Glomerular visceral epithelial cell (primary cell): ENCODE results near the gene VRK3.
"Not testable (repeated sequence)": the region's sequence is repeated elsewhere in the genome, so short reads cannot be mapped to it uniquely, and the experiment has no call there.

ENCODE experiments used
- DNase-seq: peaks from one replicate; pipeline ENCODE4 v3.0.0-alpha.2; 2016; ENCODE audit errors: extremely low spot score

The VRK3 gene

DNA sequence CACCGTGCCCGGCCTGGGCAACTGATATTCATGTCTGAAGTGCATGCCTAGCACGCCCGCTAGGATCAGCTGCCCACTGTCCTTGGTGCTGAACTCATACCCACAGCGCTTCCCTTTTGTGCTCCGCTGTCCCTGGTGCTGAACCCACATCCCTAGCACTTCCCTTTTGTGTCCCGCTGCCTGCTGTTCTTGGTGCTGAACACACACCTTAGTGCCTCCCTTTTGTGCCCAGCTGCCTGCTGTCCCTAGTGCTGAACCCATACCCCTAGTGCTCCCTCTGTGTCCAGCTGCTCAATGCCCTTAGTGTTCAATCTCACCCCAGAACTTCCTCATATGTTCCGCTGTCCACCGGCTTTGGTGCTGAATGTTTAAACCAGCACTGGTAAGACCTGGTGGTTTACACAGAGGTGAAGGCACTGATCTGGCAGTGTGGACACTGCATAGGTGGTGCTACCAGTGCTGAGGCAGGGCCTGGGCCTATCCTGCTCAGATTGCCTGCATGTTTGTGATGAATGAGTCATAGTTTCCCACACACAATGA lies 37.9 kb downstream of the VRK3 start:
- DNase-seq = peak; percentile 77

DNA sequence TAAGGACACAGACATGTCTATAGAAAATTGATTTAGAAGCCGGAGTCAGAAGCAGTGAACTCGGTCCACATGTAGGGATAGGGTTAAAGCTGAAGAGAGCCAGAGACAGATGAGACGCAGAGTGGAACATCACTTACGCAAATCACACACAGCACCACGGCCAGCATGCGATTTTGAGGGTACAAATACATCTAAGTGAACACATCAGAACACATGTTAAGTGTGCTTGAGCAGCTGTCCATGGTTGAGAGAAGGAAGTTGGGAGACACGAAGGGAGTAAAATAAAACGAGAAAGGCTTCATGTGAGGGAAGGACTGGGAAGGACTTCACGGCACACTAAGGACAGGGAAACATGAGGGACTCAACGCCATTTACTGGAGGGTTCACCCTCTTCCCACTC lies 38.8 kb downstream of the VRK3 start:
- DNase-seq = no peak

DNA sequence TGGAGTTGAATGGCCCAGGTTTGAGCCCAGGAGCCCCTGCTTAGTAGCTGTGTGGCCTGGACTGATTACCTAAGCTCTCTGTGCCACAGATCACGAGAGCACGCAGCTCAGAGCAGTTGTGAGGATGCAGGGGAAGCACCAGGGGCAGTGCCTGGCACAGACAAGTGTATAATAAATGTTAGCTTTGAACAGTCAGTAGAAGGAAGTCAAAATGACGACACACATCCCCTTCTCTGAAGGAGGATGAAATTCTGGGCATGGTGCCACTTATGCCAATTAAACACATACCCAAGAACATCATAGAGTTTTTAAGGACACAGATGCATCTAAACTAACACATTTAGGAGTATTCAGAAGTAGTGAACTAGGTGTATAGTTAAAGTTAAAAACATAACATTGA lies 39.3 kb downstream of the VRK3 start:
- no peak for DNase-seq

DNA sequence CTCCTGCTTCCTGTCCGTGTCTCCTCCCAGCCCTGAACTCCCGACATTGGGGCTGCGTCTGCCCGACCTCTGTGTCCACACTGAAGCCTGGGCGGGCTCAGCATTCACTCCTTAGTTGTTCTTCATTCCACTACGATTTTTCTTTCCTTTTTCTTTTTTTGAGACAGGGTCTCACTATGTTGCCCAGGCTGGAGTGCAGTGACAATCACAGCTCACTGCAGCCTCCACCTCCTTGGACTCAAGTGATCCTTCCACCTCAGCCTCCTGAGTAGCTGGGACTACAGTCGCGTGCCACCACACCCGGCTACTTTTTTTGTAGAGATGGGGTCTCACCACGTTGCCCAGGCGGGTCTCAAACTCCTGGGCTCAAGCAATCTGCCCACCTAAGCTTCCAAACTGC lies 40.7 kb downstream of the VRK3 start:
- no peak for DNase-seq

DNA sequence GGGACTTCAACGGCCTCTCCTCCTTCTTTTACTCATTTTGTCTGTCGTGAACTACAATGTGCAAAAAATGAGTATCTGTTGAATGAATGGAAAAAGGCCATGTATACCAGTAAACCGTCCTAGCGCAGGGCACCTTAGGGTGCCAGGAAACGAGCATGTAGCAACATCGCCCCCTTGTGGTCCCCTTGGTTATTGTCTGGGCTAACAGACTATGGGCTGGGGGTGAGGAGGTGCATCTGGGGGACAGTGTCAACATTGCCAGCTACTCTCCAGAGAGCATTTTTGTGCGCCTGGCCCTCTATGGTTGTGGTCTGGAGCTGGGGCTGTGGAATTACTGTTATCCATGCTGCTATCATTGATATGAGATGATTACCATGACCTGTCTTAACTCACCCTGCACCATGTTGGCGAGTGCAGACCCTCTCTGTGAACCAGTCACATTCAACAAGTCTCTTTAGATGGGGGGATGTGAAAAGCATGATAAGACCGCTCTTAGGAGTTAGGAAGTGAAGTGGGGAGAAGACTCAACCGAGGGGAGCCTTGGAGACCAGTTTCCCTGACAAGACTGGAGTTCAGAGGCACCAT lies 41.4 kb downstream of the VRK3 start:
- peak; percentile 48 for DNase-seq

DNA sequence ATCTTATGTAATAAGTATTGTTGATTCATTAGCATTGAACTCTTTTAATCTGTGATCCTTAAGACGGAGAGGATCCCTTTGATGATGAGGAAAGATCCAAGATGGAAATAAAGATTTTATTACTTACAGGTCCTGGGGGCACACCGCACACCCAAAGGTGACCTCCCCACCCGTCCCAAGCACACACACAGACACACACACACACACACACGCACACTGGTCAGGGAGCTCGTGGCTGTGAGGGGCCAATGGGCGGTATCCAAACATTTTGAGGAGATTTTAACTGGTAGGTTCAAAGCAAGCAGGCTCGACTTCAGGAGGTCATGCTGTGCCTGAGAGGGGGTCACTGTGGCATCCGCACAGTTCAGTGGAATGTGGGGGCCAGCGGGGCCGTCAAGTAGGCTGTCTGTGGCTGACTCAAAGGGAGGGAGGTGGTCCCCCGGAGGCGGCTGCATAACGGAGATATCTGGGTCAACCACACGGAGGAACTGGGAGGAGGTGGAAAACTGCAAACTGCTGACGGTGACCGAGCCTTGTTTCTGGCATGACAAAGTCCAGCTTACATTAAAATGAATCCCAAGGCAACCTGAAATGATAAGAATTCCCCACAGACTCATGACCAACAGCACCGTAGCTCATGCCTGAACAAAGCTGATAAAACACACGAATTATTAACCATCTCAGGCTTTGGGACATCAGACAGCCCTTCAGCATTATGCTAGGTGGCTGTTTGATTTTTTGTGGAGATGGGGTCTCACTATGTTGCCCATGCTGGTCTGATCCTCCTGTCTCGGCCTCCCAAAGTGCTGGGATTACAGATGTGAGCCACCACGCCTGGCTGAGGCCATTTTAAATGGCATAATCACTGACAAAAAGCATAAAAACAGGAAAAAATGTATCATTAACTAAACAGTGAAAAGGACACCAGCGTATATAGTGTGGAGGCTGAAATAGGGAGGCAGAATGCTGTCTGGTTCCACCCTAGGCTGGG lies 43.3 kb downstream of the VRK3 start:
- DNase-seq = no peak

DNA sequence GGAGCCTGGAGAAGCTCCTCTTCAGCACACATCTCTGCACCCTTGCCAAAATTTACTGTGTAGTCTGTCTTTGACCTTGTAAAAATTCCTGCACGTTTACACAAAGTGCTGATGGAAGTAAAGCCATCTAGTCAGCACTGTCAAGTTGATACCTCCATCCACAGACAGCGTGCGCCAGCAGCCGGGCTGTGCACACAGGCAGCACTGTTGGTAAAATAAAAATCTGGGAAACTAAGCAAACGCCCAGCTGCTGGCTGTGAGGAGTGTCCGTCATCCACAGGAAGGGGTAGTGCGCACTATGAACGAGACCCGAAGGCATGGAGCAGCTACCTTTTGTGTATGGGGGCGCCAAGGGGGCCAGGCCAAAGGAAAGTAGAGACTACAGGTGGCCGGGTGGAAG lies 46.8 kb downstream of the VRK3 start:
- DNase-seq = no peak

DNA sequence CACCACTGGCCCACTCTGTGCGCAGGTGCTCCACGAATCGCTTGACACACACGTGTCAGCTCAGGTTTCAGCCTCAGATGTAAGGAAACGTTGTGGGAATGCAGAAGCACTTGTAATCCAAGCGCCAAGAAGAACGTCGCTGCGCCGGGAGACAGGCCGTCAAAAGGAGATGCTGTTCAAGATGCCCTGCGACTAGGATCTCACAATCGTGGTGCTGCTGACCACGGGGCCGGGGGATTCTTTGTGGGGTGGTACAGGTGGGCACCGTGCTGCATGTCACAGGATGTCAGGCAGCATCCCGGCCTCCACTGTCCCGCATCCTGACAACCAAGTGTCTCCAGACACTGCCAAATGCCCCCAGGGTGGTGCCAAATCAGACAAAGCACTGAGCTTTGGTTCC lies 47.3 kb downstream of the VRK3 start:
- no peak for DNase-seq

DNA sequence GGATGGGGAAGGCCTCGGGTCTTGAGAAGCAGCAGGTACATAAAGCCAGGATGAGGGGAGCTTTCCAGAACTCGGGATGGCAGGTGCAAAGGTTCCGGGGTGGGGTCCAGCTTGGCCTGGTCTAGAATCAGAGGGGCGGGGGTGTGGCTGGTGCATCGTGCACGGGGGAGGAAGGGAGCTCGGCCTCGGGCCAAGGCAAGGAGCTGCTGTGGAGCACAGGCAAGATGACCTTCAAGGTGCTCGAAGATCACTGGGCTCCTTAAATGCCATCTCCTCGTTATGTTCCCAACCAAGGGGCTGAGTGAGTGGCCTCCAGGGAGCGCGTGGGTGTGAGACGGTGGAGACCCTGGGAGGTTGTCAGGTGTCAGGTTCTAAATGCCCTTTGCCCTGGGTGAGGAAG lies 48.1 kb downstream of the VRK3 start:
- no peak for DNase-seq

DNA sequence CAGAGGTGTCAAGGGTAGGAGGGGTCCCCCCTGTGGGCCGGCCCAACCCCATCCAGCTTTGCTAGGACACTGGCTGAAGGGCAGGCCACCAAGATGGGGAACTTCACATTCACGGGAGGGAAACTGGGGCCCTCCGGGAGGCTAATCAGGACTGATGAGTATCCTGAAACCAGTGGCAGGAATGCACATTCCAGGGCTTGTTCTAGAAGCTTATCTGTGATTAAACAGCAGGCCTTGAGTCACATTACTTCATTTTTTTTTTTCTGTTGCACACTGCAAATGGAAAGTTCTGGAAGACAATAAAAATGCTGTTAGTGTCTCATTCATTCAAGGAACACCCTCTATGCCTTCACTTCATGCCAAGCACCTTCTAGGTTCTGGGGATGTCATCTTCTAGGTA lies 48.7 kb downstream of the VRK3 start:
- DNase-seq = no peak

DNA sequence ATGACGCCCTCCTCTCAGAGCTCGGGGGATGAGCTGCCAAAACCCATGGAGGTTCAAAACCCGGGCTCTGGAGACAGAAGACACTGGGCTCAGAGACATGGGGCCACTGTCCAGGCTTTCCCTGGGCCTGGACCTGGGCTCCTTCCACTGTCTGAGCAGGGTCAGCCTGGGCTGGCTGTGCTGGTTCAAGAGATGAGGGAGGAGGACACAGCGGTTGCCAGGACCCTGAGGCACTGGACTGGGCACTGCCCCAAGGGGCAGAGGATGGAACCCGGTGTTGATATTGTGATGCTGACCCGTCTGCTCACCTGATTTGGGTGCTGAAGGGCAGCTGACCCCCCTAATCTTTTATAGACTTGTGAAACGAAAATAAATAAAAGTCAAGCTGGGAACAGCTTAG lies 50.1 kb downstream of the VRK3 start:
- no peak for DNase-seq

DNA sequence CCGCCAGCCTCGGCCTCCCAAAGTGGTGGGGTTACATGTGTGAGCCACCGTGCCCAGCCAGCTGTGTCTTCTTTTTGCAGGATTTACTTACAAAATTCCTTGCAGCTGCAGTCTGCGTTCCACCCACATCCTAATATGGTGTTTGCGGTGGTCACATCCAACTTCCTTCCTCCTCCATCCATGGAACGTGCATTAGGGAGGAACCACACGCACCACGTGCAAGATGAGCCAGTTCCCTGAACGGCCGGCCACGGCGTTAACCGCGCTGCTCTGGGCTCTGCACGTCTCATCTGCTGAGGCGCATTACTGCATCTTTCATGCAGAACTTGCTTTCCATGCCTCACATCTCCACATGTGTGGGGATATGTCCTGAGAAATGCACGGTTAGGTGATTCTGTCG lies 51.2 kb downstream of the VRK3 start:
- no peak for DNase-seq

DNA sequence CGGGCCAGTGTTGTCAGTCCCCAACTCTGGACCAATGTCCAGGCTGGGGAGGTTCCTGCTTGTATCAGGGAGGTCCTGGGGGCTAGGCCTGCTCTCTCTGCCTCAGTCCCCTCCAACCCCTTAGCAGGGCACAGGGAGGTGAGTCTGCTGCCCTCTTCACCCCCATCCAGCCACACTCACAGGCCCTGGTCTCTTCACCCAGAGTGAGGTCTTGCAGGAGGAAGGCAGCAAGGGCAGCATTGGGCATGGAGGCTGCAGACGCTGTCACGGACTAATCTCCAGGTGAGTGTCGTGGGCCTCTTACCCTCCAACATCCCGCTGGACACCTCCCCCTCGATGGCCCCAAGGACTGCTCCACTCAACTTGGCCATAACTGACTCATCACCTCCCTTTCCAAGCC lies 52.3 kb downstream of the VRK3 start:
- DNase-seq = no peak

DNA sequence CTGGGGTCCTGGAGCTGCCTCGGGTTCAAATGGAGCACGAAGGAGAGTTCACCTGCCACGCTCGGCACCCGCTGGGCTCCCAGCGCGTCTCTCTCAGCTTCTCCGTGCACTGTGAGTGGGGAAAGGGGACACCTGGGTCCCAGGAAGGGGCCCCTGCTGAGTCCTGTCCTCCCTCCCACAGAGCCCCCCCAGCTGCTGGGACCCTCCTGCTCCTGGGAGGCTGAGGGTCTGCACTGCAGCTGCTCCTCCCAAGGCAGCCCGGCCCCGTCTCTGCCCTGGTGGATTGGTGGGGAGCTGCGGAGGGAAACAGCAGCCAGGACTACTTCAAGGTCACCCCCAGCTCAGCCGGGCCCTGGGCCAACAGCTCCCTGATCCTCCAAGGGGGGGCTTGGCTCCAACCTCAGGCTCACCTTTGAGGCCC lies 53.2 kb downstream of the VRK3 start:
- no peak for DNase-seq

DNA sequence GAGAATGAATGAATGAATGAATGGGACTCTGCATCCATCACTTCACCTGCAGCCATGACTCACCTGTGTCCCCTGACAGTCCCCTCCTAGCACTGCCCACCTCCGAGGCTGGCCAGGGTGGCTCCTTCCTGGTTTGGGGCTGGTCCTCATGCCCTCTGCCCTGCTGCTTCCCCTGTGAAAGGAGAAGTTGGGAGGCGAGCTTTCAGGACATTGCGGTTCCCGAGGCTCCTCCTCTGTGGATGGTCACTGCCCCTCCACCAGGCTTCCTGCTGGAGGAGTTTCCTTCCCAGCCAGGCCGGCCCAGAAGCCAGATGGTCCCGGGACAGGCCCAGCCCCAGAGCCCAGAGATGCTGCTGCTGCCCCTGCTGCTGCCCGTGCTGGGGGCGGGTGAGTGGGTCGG lies 55.8 kb downstream of the VRK3 start:
- not testable (repeated sequence) for DNase-seq

DNA sequence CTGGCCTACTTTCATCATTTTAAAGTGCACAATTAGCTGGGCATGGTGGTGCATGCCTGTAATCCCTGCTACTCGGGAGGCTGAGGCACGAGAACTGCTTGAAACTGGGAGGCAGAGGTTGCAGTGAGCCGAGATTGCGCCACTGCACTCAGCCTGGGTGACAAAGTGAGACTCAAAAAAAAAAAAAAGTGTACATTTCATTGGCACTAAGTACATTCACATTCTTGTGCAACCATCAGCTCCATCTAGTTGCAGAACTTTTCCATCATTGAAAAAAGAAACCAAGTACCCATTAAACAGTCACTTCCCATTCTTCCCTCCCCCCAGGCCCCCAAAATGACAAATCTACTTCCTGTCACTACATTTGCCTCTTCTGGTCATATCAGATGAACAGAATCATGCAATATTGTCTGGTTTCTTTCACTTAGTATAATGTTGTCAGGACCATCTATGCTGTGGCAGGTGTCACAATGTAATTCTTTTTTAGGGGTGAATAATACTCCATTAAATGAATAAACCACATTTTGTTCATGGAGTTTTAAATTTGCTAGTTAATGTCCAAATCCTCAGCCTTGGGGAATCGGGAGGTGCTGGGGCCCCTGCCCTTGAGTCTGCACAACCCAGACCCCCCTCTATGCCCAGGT lies 56.8 kb downstream of the VRK3 start:
- DNase-seq = no peak

DNA sequence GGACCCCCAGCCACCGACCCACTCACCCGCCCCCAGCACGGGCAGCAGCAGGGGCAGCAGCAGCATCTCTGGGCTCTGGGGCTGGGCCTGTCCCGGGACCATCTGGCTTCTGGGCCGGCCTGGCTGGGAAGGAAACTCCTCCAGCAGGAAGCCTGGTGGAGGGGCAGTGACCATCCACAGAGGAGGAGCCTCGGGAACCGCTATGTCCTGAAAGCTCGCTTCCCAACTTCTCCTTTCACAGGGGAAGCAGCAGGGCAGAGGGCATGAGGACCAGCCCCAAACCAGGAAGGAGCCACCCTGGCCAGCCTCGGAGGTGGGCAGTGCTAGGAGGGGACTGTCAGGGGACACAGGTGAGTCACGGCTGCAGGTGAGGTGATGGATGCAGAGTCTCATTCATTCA lies 64.2 kb downstream of the VRK3 start, which contains the start of gene SIGLEC11:
Gene SIGLEC11 (minus strand): TSS at position 193 of the 400 bp plus-strand sequence. CDS start 91 bp downstream, at position 102.
- DNase-seq = not testable (repeated sequence)

DNA sequence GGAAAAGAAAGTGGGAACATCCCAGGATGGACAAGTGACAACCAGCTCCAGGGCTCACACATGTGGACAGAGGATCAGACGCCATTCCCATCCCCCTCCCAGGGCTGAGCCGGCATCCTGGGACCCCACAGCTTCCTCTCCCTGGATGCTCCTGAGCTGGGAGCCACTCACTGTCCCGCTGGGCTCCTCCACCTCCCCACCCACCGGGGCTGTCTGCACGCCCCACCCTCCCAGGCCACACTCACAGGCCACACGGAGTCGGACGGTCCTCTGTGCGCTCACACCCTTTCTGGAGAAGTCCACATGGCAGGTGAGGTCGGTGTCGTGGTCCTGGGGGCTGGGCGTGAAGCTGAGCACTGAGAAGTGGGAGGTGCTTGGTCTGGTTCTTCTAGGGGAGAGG lies 65.3 kb downstream of the VRK3 start:
- DNase-seq = not testable (repeated sequence)

DNA sequence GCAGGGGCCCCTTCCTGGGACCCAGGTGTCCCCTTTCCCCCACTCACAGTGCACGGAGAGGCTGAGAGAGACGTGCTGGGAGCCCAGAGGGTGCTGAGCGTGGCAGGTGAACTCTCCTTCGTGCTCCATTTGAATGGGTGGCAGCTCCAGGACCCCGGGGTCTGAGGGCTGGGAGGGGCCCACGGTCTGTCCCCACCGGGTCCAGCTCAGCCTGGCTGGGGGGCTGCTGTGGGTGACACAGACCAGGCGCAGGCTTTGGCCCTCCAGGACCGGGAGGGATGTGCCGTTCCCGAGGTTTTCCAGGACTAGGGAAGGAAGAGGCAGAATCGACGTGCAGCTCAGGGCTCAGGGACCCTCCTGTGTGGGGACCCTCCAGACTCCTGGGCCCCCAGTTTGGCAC lies 66.6 kb downstream of the VRK3 start:
- not testable (repeated sequence) for DNase-seq

DNA sequence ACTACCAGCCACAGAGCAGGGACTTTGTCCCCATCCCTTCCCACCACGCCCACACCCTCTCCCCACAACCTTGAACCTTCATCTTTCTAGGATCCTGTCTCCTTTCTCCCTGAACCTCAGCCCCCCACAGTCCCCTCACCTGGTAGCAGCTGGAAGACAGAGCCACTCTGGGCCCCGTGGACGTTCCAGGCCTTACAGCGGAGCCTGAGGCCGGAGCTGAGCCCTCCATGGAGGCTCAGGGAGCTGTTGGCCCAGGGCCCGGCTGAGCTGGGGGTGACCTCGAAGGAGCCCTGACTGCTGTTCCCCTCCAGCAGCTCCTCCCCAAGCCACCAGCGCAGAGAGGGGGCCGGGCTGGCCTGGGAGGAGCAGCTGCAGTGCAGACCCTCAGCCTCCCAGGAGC lies 67.0 kb downstream of the VRK3 start:
- not testable (repeated sequence) for DNase-seq

DNA sequence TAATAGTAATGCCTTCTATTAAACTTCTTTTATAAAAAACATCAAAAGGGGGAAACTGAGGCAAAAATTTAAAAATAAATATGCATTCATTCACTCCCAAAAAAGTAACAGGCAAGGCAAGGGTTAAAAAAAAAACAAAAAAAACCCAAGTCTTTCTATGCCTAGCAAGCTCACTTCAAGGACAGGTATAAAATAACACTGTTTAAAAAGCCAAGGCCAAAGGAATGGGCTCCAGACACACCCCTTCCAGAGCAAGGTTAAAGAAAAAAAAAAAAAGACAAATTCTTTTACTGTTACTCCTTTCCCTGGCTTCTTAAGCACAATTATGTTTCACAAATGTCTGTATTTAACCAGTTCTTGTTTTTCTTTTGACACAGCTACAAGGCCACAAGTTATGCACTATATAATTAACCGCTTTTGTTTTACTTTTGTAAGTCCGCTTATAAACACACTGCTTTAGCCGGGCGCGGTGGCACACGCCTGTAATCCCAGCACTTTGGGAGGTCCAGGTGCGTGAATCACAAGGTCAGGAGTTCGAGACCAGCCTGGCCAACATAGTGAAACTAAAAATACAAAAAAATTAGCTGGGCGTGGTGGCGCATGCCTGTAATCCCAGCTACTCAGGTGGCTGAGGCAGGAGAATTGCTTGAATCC lies 67.8 kb downstream of the VRK3 start:
- DNase-seq = no peak

DNA sequence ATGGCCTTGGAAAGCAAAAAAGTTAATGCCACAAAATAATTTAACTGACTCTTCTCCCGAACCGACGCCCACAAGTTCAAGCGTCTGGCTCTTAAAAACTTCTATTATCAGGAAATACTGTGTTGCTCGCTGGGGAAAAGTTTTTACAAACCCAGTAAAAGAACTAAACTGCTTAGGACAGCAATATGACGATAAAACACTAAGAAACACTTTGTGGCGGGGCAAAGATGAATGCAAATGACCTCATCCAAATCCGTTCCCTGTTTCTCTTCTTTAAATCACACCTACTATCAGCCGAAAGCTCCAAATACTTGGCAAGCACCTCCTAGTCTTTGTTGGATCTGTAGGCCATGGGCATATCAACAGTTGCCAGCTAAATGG lies 69.1 kb downstream of the VRK3 start:
- no peak for DNase-seq
